GM18520 (cell line): ENCODE results near the gene ZNF77.
"Not testable (repeated sequence)": the region's sequence is repeated elsewhere in the genome, so short reads cannot be mapped to it uniquely, and the experiment has no call there.

Experiments used
- ATAC-seq: cut with Tn5 transposase; IDR thresholded peaks from one replicate; pipeline ENCODE4 v1.9.1; 2021; ENCODE audit not compliant: unreplicated experiment

Gene ZNF77

DNA sequence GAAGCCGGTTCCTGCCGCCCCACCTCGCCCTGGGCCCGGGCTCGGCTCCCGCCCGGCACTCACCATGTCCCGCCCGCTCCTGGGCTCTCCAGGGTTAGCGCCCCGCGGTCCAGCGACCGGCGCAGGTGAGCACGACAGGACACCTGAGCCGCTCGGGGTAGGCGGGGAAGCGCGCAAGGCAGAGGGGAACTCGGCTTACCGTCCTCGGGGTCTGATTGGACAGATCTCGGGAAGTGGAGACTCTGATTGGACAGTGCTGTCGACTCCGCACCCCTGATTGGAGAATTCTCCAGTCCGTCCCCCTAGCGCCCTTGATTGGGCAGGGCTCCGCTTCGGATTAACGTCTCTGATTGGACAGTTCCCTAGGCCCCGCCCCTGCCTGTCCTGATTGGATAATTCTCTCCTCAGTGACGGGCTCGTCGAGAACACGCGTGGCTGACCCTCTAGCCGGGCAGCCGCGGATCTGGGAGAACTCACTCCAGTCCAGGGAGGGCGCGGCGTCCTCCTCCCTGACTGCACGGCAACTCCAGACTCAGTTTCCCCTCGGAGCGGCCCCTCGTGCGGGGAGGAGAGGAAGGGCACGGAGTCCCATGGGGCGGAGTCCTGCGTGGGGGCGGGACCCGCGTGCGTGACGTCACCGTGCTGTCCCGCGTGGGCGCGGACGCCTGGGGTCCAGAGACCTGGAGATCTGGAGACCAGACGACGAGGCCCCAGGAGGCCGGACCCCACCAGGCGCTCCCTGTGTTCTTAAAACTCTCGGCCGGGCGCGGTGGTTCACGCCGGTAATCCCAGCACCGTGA lies at the start of gene ZNF77:
Gene ZNF77, minus strand, starts transcription at position 197 of the 800 bp plus-strand sequence. Its CDS starts 131 bp downstream, at position 66.
- peak; percentile 97 for ATAC-seq

DNA sequence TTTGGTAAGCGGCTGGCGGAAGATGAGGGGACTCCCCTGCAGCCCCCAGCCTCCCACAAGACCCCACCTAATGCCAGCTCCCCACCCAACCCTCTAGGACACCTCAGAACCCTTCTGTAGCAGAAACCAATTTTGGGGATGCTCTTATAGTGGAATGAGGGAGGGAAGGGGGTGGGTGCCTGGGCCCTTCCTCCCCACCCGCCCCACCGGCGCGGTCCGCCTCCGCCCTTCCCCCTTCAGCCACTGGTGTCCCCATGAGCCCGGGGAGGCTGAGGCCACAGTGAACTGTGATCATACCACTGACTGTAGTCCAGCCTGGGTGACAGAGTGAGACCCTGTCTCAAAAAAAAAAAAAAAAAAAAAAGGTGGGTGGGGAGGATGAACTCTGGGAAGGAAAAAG lies 48.8 kb upstream of the ZNF77 start:
- ATAC-seq, result no peak

DNA sequence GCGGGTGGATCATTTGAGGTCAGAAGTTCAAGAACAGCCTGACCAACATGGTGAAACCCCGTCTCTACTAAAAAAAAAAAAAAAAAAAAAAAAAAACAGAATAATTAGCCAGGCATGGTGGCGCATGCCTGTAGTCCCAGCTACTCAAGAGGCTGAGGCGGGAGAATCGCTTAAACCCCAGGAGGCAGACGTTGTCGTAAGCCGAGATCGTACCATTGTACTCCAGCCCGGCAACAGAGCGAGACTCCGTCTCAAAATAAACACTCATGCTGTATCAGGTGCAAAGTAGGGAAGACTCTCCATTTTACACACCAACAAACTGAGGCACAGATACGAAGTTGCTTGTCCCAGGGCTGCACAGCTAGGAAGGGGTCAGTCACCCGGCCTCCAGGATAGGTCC lies 48.2 kb upstream of the ZNF77 start:
- no peak for ATAC-seq

DNA sequence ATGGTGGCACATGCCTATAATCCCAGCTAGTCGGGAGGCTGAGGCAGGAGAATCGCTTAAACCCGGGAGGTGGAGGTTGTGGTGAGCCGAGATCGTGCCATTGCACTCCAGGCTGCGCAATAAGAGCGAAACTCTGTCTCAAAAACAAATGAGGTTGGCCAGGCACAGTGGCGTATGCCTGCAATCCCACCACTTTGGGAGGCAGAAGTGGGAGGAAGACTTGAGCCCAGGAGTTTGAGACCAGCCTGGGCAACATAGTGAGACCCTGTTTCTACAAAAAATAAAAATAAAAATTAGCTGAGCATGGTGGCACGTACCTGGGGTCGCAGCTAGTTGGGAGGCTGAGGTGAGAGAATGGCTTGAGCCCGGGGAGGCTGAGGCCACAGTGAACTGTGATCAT lies 47.6 kb upstream of the ZNF77 start:
- ATAC-seq, result not testable (repeated sequence)

DNA sequence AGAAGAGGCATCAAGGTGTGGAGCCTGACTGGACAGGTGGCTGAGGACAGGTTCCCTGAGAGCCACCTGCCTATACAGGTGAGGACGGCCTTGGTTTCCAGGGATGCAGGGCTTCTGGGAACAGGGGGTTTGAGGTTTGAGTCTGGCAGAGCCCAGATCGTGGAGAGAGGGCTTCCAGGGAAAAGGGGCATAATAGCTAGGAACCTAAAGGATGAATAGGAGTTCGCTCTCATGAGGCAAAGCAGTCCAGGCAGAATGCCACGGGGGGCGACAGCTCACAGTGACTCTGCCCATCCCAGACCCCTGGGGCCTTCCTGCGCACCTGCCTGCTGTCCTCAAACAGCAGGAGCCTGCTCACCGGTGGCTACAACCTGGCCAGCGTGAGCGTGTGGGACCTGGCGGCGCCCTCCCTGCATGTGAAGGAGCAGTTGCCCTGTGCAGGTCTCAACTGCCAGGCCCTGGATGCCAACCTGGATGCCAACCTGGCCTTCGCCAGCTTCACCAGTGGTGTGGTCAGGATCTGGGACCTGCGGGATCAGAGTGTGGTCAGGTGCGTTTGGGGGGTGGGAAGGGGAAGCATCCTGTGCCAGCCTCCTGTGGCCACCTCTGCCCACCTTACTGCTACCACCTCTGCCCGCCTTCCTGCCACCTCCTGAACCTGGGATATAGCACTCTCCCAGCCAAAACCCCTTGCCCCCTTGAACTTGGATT lies 44.6 kb upstream of the ZNF77 start:
- no peak for ATAC-seq

DNA sequence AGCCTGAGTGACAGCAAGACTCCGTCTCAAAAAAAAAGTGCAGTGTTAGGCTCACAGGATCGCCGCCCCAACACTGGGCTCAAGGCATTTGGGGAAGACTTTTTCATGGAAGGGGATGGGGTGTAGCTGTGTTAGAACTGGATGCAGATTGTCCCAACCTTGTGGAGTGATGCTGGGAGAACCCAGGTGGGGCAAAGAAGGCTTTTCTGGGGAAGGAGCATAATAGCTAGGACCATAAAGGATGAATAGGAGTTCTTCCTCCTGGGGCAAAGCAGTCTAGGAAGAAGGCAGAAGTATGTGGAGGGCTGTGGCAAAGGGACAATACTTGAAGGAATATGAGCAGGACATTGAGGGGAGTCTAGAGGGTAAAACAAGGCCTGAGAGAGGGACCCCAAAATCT lies 43.8 kb upstream of the ZNF77 start:
- no peak for ATAC-seq

DNA sequence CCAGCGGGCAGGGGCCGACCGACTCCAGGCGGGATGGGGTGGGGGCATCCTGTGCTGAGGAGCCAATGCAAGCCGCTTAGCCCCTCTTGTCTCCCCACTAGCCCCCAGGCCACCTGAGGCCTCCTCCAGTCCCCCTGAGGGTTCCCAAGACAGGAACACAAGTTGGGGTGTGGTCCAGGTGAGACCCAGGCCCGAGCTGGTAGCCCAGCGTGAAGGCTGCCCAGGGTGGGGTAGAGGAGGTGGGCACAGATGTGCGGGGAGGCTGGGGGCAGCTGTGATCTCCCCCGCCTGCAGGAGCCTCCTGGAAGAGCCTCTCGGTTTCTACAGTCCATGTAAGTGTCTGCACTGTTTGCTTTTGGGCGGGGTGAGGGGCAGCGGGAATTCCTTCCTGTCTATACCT lies 43.0 kb upstream of the ZNF77 start:
- no peak for ATAC-seq

DNA sequence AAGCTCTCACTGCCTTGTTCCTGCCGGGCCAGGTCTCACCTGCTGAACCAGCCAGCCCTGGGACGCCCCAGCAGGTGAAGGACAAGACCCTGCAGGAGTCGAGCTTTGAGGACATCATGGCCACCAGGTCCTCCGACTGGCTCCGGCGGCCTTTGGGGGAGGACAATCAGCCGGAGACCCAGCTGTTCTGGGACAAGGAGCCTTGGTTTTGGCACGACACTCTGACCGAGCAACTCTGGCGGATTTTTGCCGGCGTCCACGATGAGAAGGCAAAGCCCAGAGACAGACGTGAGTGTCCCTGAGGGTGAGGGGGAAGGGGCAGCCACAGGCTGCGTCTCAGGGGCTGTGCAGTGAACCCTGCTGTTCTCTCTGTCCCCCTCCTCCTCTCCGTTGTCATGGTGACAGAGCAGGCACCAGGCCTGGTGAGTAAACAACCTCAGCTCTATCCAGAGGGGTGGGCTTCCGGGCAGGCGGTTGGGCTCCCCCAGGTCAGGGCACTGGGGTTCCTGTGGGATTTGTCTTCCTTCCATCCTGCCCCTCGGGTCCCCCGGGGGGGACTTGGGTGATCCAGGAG lies 42.3 kb upstream of the ZNF77 start:
- ATAC-seq, result no peak

DNA sequence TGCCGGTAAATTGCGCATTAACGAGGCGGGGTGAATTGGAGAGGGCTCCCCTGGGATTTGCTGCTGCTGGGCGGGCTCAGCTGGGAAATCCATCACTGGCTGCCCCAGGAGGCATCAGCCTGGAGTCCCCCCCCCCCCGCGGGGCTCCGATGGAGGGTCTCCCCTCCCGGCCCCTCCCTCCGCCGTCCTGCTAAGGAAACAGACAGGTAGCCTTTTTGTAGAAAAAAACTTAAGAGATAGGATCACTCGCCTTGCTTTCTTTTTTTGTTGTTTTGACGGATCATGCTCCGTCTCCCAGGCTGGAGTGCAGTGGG lies 39.4 kb upstream of the ZNF77 start:
- no peak for ATAC-seq

DNA sequence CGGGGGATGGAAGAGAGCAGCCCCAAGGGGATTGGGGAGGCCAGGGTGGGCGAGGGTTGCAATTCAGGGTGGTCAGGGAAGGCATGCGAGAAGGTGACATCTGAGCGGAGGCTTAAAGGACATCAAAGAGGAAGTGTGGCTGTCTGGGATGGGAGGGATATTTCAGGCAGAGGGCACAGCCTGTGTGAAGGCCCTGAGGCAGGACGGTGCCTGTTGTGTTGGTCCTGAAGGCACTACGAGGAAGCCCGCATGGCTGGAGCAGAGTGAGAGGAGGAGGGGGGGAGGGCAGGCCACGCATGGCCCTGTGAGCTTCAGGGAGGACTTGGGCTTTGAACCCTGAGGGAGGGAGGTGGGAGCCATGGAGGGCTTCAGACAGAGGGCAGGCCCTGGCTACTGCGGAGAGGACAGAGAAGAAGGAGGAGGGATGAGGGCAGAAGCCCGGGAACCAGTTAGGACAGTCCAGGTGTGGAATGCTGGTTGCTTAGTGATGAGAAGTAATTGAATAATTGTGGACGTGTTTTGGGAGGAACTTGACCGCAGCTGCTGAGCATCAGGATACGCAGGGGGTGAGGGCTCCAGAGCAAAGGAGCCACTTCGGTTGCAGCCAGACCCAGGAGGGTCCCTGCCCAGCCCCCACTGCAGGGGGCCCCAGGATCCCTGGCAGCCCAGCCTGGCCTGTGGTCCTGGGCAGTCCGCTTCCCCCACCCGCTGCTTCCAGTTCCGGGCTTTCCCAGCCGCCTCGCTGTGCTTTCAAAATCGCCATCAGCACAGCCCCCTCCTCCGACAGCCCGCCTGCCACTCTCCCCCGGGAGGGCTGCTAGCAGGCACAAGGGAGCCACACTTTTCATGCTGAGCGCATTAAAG lies 38.8 kb upstream of the ZNF77 start:
- ATAC-seq, result no peak

DNA sequence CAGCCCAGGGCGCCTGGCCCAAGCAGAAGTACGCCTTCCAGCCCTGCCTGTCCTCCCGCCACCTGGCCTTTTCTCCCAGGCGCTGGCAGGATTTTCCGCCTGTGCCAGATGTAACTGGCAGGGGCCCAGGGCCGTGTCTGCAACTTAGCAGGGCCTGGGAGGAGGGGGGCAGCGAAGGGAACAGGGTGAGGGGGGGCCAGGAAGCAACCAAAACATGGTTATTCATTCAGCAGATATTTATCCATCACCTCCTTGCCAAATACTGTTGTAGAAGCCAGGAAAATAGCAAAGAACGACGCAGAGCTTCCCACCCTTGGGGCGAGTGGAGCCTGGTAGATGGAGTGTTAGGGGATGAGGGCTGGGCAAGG lies 38.2 kb upstream of the ZNF77 start:
- ATAC-seq, result no peak

DNA sequence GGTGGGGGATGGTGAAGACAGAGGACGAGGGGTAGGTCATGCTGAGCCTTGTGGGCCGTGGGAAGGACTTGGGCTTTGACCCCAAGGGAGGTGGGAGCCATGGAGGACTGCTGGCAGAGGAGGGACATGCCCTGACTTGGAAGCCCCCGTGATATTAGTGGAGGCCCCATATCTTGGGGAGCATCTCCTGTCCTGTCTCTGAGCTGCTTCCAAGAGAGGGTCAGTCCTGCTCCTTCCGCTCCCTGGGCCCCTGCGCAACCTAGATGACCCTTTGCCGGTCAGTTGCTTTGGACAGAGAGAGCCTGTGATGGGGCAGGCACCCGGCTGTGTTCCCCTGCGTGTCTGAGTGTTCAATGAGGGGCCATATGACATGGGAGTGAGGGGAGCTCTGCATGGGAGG lies 37.8 kb upstream of the ZNF77 start:
- ATAC-seq, result no peak

DNA sequence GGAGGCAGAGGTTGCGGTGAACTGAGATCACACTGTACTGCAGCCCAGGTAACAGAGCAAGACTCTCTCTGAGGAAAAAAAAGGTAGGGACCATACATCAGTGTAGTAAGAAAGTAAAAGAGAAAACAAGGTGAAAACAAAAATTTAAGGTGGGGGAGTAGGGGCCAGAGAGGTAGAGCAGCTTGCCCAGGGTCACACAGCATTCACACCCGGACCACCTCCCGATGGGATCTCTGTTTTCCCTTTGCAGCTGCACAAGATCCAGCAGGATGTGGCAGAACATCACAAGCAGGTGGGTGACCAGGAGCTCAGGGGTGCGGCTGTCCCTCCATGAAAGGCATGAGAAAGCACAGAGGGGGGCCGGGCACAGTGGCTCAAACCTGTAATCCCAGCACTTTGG lies 37.1 kb upstream of the ZNF77 start:
- ATAC-seq, result no peak

DNA sequence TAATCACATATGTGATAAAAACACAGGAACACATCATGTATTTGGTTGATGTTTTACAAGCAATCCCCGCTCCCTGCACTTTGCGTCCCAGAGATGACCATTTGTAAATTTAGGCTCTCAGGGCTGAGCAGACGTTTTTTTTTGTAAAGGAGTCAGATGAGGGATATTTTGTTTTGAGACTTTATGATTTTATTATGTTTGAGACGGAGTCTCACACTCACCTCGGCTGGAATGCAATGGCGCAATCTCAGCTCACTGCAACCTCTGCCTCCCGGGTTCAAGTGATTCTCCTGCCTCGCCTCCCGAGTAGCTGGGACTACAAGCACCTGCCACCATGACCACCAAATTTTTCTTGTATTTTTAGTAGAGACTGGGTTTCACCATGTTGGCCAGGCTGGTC lies 34.0 kb upstream of the ZNF77 start:
- ATAC-seq, result no peak

DNA sequence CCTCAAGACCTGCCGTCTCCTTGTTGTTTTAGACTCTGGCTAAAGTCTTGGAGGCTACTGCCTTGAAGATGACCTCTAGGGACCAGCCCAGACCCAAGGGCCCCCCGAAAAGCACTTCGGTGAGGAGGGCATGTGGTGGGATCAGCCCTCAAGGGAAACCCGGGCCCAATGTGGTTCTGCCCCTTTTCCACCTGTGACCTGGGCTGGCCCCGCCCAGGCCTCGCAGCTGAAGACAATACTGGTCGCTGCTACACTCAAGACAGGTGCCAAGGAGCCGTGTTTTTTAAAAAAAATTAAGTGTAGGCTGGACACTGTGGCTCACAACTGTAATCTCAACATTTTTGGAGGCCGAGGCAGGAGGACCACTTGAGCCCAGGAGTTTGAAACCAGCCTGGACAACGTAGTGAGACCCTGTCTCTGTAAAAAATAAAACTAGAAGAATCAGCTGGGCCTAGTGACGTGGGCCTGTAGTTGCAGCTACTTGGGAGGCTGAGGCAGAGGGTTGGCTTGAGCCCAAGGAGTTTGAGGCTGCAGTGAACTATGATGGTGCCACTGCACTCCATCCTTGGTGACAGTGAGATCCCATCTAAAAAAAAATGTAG lies 33.5 kb upstream of the ZNF77 start:
- no peak for ATAC-seq

DNA sequence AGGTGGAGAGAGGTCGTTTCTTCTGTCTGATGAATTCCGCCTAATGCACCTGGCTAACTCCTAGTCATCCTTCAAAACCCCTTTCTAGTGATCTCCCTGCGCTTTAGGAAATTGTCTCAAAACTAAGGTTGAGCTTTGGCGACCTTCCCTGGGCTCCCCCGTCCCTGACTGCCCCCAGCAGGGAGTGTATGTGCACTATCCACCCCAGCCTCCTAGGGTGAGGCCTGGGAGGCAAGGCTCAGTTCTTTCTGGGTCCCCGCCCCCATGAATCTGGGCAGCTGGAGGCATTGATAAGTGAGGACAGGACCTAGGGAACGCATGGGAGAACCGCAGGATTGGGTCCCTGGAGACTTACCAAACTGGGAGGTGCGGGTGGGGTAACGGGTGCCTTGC lies 33.0 kb upstream of the ZNF77 start:
- no peak for ATAC-seq

DNA sequence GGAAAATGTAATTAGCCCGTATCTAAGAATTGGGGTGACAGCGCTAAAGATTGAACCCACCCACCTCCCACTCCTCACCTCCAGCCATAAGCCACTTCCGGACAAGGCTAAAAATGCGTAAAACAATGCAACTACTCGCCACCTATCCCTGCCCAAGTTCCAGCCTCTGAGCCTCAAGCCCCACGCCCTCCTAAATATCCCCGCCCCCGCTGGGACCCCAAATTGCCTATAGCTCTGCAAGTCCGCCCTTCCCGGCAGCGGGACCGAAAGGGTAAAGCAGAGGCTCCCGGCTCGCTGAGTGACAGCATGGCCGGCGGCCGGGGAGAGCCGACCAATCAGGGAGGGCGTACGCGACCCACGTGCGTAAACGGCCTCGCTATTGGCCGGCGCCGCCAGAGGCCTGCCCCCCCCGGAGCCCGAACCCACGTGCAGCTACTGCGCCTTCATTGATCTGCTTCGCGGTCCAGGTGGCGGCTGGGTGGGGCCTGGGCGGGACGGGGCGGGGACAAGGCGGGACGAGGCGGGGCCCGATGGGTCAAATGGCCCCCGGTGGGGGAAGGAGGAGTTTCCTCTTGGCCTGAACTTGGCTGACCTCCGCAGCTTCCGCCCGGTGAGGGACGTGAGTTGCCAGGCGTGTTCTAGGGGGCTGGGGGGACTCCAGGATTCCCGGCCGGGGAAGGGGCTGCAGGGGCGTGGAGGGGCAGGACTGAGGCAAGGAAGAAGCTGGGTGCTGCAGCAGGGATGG lies 32.4 kb upstream of the ZNF77 start, which contains the start of gene TLE6:
Gene TLE6, plus strand, starts transcription at position 564 of the 745 bp plus-strand sequence. CDS start 670 bp downstream, outside the sequence.
- ATAC-seq, result peak; percentile 95

DNA sequence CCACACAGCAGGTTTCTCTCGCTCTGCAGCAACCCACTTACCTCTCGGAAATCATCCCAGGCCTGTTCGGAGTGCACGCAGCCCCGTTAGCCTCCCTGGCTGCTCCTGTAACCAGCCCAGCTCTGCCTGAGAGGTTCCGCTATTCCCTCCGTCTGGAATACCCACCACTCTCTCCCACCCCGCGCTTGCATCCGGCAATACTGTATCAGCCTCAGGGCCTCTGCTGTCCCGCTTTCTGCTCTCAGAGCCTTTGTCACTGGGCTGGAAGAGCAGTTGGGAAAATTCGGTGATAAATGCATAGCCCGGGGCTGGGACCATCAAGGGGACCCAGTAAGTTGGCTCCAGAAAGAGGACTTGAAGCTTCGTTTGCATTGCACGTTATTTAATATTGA lies 31.8 kb upstream of the ZNF77 start:
- no peak for ATAC-seq

DNA sequence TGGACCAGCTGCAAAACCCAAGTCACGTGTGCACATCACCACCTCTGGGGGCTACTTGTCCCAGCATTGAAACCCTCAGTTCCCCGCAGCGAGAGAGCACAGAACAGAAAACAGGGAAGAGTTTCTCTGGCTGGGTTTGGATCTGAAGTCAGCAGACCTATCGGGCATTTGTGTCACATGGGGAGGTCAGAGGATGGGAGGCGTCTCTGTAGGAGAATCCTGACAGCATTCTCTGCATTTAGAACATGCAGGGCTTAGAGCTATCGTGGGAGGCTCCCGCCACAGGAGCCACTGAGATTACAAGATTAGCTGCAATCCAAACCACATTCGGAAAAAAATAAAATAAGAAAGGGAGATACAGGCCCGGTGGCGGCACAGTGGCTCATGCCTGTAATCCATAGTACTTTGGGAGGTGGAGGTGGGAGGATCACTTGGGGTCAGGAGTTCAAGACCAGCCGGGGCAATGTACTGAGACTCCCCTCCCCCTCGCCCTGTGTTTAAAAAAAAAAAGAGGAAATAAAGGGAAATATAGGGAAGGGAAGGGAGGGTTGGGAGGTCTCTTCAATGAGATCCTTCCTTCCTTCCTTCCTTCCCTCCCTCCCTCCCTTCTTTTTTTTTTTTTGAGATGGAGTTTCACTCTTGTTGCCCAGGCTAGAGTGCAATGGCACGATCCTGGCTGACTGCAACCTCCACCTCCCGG lies 29.7 kb upstream of the ZNF77 start:
- no peak for ATAC-seq

DNA sequence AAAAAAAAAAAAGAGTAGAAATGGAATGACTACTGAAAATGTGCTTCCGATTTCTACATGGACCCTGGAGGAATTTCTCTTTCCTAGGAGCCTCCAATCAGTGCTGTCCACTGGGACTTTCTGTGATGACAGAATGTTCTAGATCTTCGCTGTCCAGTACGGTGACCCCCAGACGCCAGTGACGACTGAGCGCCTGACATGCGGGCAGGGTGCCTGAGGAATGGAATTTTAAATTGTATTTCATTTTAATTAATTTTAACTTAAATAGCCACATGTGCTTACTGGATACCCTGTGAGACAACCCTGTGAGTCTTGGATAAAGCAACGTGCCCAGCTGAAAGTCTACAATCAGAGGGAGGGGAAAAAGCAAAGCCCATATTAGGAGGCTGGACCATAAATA lies 28.5 kb upstream of the ZNF77 start:
- no peak for ATAC-seq
